Astrocyte (in vitro differentiated cells and primary cell): ENCODE data around the gene TEKT3. TPM values are rescaled to one million over a fixed set of nuclear protein-coding genes. Genes with fewer than 3 reads are reported as not detected.

Experiments
- DNase-seq: peaks from one replicate; pipeline ENCODE4 v3.0.0-alpha.2; 2010; ENCODE audit warnings: low read depth
- FAIRE-seq: peaks from 2 replicates; lab custom pipeline; 2011; peaks lifted over from hg19 to GRCh38; lab: Jason Lieb, UNC
- H2AFZ ChIP-seq: 2 replicates; pipeline ENCODE4 v1.6.0; 2012; ENCODE audit warnings: low read depth, low read length, inconsistent platforms
- H3K27ac ChIP-seq: 2 replicates; pipeline ENCODE4 v1.5.1; 2011; ENCODE audit warnings: low read depth, low read length, inconsistent platforms
- H3K27me3 ChIP-seq: 2 replicates; pipeline ENCODE4 v1.6.0; 2011; ENCODE audit warnings: low read length, inconsistent platforms; ENCODE audit not compliant: insufficient read depth
- H3K36me3 ChIP-seq: 2 replicates; pipeline ENCODE4 v1.5.1; 2011; ENCODE audit warnings: low read length, inconsistent platforms; ENCODE audit not compliant: insufficient read depth
- H3K4me1 ChIP-seq: 2 replicates; pipeline ENCODE4 v1.5.1; 2011; ENCODE audit warnings: low read length, inconsistent platforms; ENCODE audit not compliant: insufficient read depth
- H3K4me2 ChIP-seq: 2 replicates; pipeline ENCODE4 v1.6.0; 2012; ENCODE audit warnings: low read length, inconsistent platforms
- H3K4me3 ChIP-seq: 2 replicates; pipeline ENCODE4 v1.5.1; 2011; ENCODE audit warnings: low read depth, mild to moderate bottlenecking, low read length, inconsistent platforms; ENCODE audit not compliant: insufficient read depth
- H3K79me2 ChIP-seq: 2 replicates; pipeline ENCODE4 v1.6.0; 2012; ENCODE audit warnings: mild to moderate bottlenecking, low read length, inconsistent platforms; ENCODE audit not compliant: insufficient read depth
- H3K9ac ChIP-seq: 2 replicates; pipeline ENCODE4 v1.6.0; 2012; ENCODE audit warnings: mild to moderate bottlenecking, low read length, inconsistent platforms
- H3K9me3 ChIP-seq: 2 replicates; pipeline ENCODE4 v1.5.1; 2012; ENCODE audit warnings: low read depth, mild to moderate bottlenecking, low read length, inconsistent platforms; ENCODE audit not compliant: insufficient read depth
- H4K20me1 ChIP-seq: 2 replicates; pipeline ENCODE4 v1.6.0; 2012; ENCODE audit warnings: low read length, inconsistent platforms; ENCODE audit not compliant: insufficient read depth
- H3K27ac Mint-ChIP-seq: one replicate; pipeline ENCODE4 v1.8.0; 2021; ENCODE audit warnings: mild to moderate bottlenecking, mixed read lengths; ENCODE audit not compliant: unreplicated experiment
- H3K27me3 Mint-ChIP-seq: one replicate; pipeline ENCODE4 v1.8.0; 2021; ENCODE audit warnings: low read depth, mixed read lengths; ENCODE audit not compliant: unreplicated experiment
- H3K36me3 Mint-ChIP-seq: one replicate; pipeline ENCODE4 v1.8.0; 2021; ENCODE audit warnings: low read depth, mixed read lengths; ENCODE audit not compliant: unreplicated experiment
- H3K4me1 Mint-ChIP-seq: one replicate; pipeline ENCODE4 v1.8.0; 2021; ENCODE audit warnings: low read depth, mixed read lengths; ENCODE audit not compliant: unreplicated experiment
- H3K4me3 Mint-ChIP-seq: one replicate; pipeline ENCODE4 v1.8.0; 2021; ENCODE audit warnings: mild to moderate bottlenecking, moderate library complexity, mixed read lengths; ENCODE audit not compliant: unreplicated experiment
- H3K9me3 Mint-ChIP-seq: one replicate; pipeline ENCODE4 v1.8.0; 2021; ENCODE audit warnings: mild to moderate bottlenecking, mixed read lengths; ENCODE audit not compliant: unreplicated experiment
- CTCF ChIP-seq: IDR thresholded peaks from 2 replicates; pipeline ENCODE4 v1.5.1; 2011; ENCODE audit warnings: low read depth, mild to moderate bottlenecking, inconsistent platforms, low read length, moderate library complexity; ENCODE audit not compliant: insufficient read depth
- EZH2 ChIP-seq: IDR thresholded peaks from 2 replicates; pipeline ENCODE4 v1.6.1; 2012; ENCODE audit warnings: mild to moderate bottlenecking, low read length, inconsistent platforms; ENCODE audit not compliant: insufficient read depth
- total RNA-seq: library from RNA; stranded (reverse); gene quantifications from 2 replicates; pipeline ENCODE4 v1.2.1, GENCODE V29; 2021

The TEKT3 gene
- total RNA-seq, 1 donor from 2014 or later, result not detected

- H3K27ac Mint-ChIP-seq, result no peak overlapping the region
- no peaks in the 10 kb centered on the region for H3K36me3 Mint-ChIP-seq
Measured at GRCh38 chr17:15290605-15291004, 50.8 kb downstream of the TEKT3 start.

GRCh38 chr17:15289285-15290183 lies 51.9 kb downstream of the TEKT3 start:
- no peak overlapping the region for H3K4me3 Mint-ChIP-seq
- H2AFZ ChIP-seq, result no peak overlapping the region
- H3K27me3 Mint-ChIP-seq, result peaks cover 3% of the 10 kb centered on the region
- no peaks in the 10 kb centered on the region for H3K36me3 ChIP-seq
- H3K4me3 ChIP-seq, result no peak overlapping the region
- FAIRE-seq (no peak), DNase-seq (peak; percentile 85)
- H3K27ac Mint-ChIP-seq, result no peak overlapping the region
- H3K27ac ChIP-seq, result no peak overlapping the region
- no peak overlapping the region for H3K9ac ChIP-seq
- TF ChIP-seq EZH2, result no peak
- TF ChIP-seq CTCF, result no peak
- H3K36me3 Mint-ChIP-seq, result no peaks in the 10 kb centered on the region
- no peaks in the 10 kb centered on the region for H3K9me3 ChIP-seq
- peak overlapping the region; percentile 1 for H3K4me2 ChIP-seq
- peaks cover 11% of the 10 kb centered on the region for H3K9me3 Mint-ChIP-seq
- peaks cover 9% of the 10 kb centered on the region for H3K4me1 ChIP-seq
- H3K4me1 Mint-ChIP-seq, result peaks cover 9% of the 10 kb centered on the region
- H3K27me3 ChIP-seq, result no peaks in the 10 kb centered on the region
- no peaks in the 10 kb centered on the region for H3K79me2 ChIP-seq
- no peaks in the 10 kb centered on the region for H4K20me1 ChIP-seq

More at GRCh38 chr17:15290605-15291004, 50.8 kb downstream of the TEKT3 start:
- H2AFZ ChIP-seq, result no peak overlapping the region
- H3K79me2 ChIP-seq, result no peaks in the 10 kb centered on the region
- no peaks in the 10 kb centered on the region for H3K36me3 ChIP-seq
- Mint-ChIP-seq H3K27me3 (peaks cover 3% of the 10 kb centered on the region), H3K4me1 (peaks cover 9% of the 10 kb centered on the region), H3K9me3 (peaks cover 11% of the 10 kb centered on the region), H3K4me3 (no peak overlapping the region)
- no peaks in the 10 kb centered on the region for H3K27me3 ChIP-seq
- H3K9ac ChIP-seq, result no peak overlapping the region
- no peak for TF ChIP-seq CTCF
- TF ChIP-seq EZH2, result no peak
- H3K9me3 ChIP-seq, result no peaks in the 10 kb centered on the region
- peaks cover 9% of the 10 kb centered on the region for H3K4me1 ChIP-seq
- FAIRE-seq (peak; percentile 39), DNase-seq (peak; percentile 68)
- H3K4me3 ChIP-seq, result no peak overlapping the region
- H3K27ac ChIP-seq, result no peak overlapping the region
- H3K4me2 ChIP-seq, result no peak overlapping the region
- no peaks in the 10 kb centered on the region for H4K20me1 ChIP-seq

- Mint-ChIP-seq H3K9me3 (peaks cover 11% of the 10 kb centered on the region), H3K4me3 (no peak overlapping the region), H3K4me1 (peaks cover 9% of the 10 kb centered on the region), H3K27me3 (peaks cover 3% of the 10 kb centered on the region), H3K36me3 (no peaks in the 10 kb centered on the region), H3K27ac (no peak overlapping the region)
- H3K27me3 ChIP-seq, result no peaks in the 10 kb centered on the region
- H3K4me2 ChIP-seq, result no peak overlapping the region
- no peak overlapping the region for H2AFZ ChIP-seq
- no peak overlapping the region for H3K4me3 ChIP-seq
- no peak for TF ChIP-seq EZH2
- H3K36me3 ChIP-seq, result no peaks in the 10 kb centered on the region
- no peak overlapping the region for H3K9ac ChIP-seq
- no peaks in the 10 kb centered on the region for H3K79me2 ChIP-seq
- no peaks in the 10 kb centered on the region for H4K20me1 ChIP-seq
- H3K4me1 ChIP-seq, result peaks cover 9% of the 10 kb centered on the region
- FAIRE-seq, result no peak
- no peak for DNase-seq
- H3K9me3 ChIP-seq, result no peaks in the 10 kb centered on the region
- H3K27ac ChIP-seq, result no peak overlapping the region
Measured at GRCh38 chr17:15288859-15289258, 52.5 kb downstream of the TEKT3 start.
